HepG2 (cell line): ENCODE results near the gene TBCCD1. TPM values are rescaled to one million over a fixed set of nuclear protein-coding genes. Genes with fewer than 3 reads are reported as not detected.

ENCODE experiments used
- ATF7-NPFF ChIP-seq: sonication (generic); formaldehyde crosslinking; IDR thresholded peaks from 2 replicates; pipeline ENCODE4 v1.8.1; 2023; ENCODE audit warnings: mild to moderate bottlenecking, low read depth, missing genetic modification reagents, moderate library complexity
- BCL3 ChIP-seq: sonication (generic); formaldehyde crosslinking; IDR thresholded peaks from 2 replicates; pipeline ENCODE4 v1.5.1; 2020; ENCODE audit warnings: mild to moderate bottlenecking, missing genetic modification reagents, moderate library complexity
- CC2D1A ChIP-seq: sonication (generic); formaldehyde crosslinking; IDR thresholded peaks from 2 replicates; pipeline ENCODE4 v1.8.1; 2023; ENCODE audit warnings: mild to moderate bottlenecking, missing genetic modification reagents
- FOXP1 ChIP-seq, 2 experiments: fragments of 450-650 bp in 1 of 2; IDR thresholded peaks; 2 replicates each; pipeline ENCODE4 v1.6.1; 2017 to 2018; ENCODE audit warnings: antibody characterized with exemption in 1 of 2
- IKZF1 ChIP-seq: fragments of 450-650 bp; IDR thresholded peaks from 2 replicates; pipeline ENCODE4 v1.7.1; 2016
- KDM5B ChIP-seq: sonication (generic); formaldehyde crosslinking; IDR thresholded peaks from 2 replicates; pipeline ENCODE4 v1.4.0; 2020; ENCODE audit warnings: missing genetic modification reagents, mild to moderate bottlenecking, borderline replicate concordance
- MLLT10 ChIP-seq: sonication (generic); formaldehyde crosslinking; IDR thresholded peaks from 2 replicates; pipeline ENCODE4 v1.4.0; 2020; ENCODE audit warnings: missing genetic modification reagents
- NFRKB ChIP-seq: fragments of 450-650 bp; IDR thresholded peaks from 2 replicates; pipeline ENCODE4 v1.6.1; 2017
- PHB2 ChIP-seq: fragments of 450-650 bp; IDR thresholded peaks from 2 replicates; pipeline ENCODE4 v1.6.1; 2018; ENCODE audit not compliant: partially characterized antibody
- PHF8 ChIP-seq: sonication (generic); formaldehyde crosslinking; IDR thresholded peaks from 2 replicates; pipeline ENCODE4 v1.5.0; 2020; ENCODE audit warnings: missing genetic modification reagents
- POLR2AphosphoS2 ChIP-seq: IDR thresholded peaks from 2 replicates; pipeline ENCODE4 v1.6.1; 2011; ENCODE audit warnings: low read depth, low read length, improper control_type of control experiment
- SALL1 ChIP-seq: sonication (generic); formaldehyde crosslinking; IDR thresholded peaks from 2 replicates; pipeline ENCODE4 v1.8.0; 2022; ENCODE audit warnings: mild to moderate bottlenecking, missing genetic modification reagents
- ZNF230 ChIP-seq: sonication (generic); formaldehyde crosslinking; IDR thresholded peaks from 2 replicates; pipeline ENCODE4 v1.4.0; 2020; ENCODE audit warnings: mild to moderate bottlenecking, missing genetic modification reagents
- ZNF276 ChIP-seq: sonication (generic); formaldehyde crosslinking; IDR thresholded peaks from 2 replicates; pipeline ENCODE4 v1.4.0; 2020; ENCODE audit warnings: mild to moderate bottlenecking, low read depth, missing genetic modification reagents
- ZNF414 ChIP-seq: sonication (generic); formaldehyde crosslinking; IDR thresholded peaks from 2 replicates; pipeline ENCODE4 v1.5.0; 2020; ENCODE audit warnings: missing genetic modification reagents
- ZNF746 ChIP-seq: sonication (generic); formaldehyde crosslinking; IDR thresholded peaks from 2 replicates; pipeline ENCODE4 v1.8.0; 2022; ENCODE audit warnings: mild to moderate bottlenecking, missing genetic modification reagents
- polyA plus RNA-seq, 8 experiments: library from polyadenylated mRNA; depleted of rRNA in 3 of 8; stranded (reverse) in 7 of 8; unstranded in 1 of 8; fragments of >200 nt; fragmentation: Illumina TruSeq in 4 of 8; extraction: Trizol in 4 of 8; gene quantifications; 2 replicates each; pipeline versions ENCODE4 v1.2.1 to v1.2.3, GENCODE V29; 2011 to 2016; ENCODE audit warnings: low read depth in 4 of 8, missing spikeins in 1 of 8, mixed read lengths in 1 of 8; ENCODE audit not compliant: insufficient read depth in 1 of 8
- total RNA-seq, 5 experiments: library from RNA; depleted of rRNA; stranded (reverse); fragments of >200 nt; fragmentation: Illumina TruSeq; extraction: Trizol; gene quantifications; 2 replicates each; pipeline ENCODE4 v1.2.3, GENCODE V29; 2016; ENCODE audit warnings: low read depth in 1 of 5
- TF ChIP-seq, protein P1 (sequence below): sonication (generic); formaldehyde crosslinking; IDR thresholded peaks from 2 replicates; pipeline ENCODE4 v1.8.1; 2023; ENCODE audit warnings: mild to moderate bottlenecking, moderate library complexity, missing genetic modification reagents
- TF ChIP-seq, protein P2 (sequence below): sonication (generic); formaldehyde crosslinking; IDR thresholded peaks from 2 replicates; pipeline ENCODE4 v1.4.0; 2020; ENCODE audit warnings: missing genetic modification reagents
- TF ChIP-seq, protein P3 (sequence below): sonication (generic); formaldehyde crosslinking; IDR thresholded peaks from 2 replicates; pipeline ENCODE4 v1.4.0; 2020; ENCODE audit warnings: mild to moderate bottlenecking, missing genetic modification reagents
- TF ChIP-seq, protein P4 (sequence below): sonication (generic); formaldehyde crosslinking; IDR thresholded peaks from 2 replicates; pipeline ENCODE4 v1.5.1; 2020; ENCODE audit warnings: missing genetic modification reagents, mild to moderate bottlenecking, borderline replicate concordance

The TBCCD1 gene
- total and polyA plus RNA-seq, 2 of the 13 experiments (the other 11 are each of a cell fraction or from before 2014, with no cell fraction given) = 13.6 to 16.2 TPM

- TF ChIP-seq SALL1 (CRISPR knock-in tag) (peak; percentile 92), ZNF276 (CRISPR knock-in tag) (no peak), BCL3 (CRISPR knock-in tag) (0 out of 2 replicates have a peak, but pooled peaks have one; percentile 45), ZNF230 (CRISPR knock-in tag) (no peak), ATF7-NPFF (no peak), ZNF746 (CRISPR knock-in tag) (0 out of 2 replicates have a peak, but pooled peaks have one; percentile 38), NFRKB (no peak), CC2D1A (CRISPR knock-in tag) (no peak), POLR2AphosphoS2 (no peak), KDM5B (CRISPR knock-in tag) (no peak), PHB2 (no peak), FOXP1 (IDR thresholded peaks at IDR 0.05) (no peak), FOXP1 (CRISPR knock-in tag; IDR thresholded peaks at IDR 0.05) (peak; percentile 50), PHF8 (0 out of 2 replicates have a peak, but pooled peaks have one; percentile 7), MLLT10 (CRISPR knock-in tag) (no peak), IKZF1 (no peak), ZNF414 (CRISPR knock-in tag) (0 out of 2 replicates have a peak, but pooled peaks have one; percentile 29)
- TF ChIP-seq, protein P1, sequence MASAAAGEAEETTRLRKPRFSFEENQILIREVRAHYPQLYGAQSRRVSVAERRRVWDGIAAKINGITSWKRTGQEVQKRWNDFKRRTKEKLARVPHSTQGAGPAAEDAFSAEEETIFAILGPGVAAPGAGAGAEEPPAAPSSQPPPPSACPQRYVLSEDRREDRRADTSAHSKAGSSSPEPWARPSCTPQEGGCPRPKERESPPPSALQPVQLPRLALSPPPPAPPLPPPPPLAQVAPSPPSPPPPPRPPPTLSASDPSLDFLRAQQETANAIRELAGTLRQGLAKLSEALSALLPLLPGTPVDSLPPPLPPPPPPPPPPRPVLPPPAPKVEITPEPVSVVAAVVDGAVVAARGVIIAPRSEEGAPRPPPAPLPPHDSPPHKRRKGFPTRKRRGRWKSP = no peak
- TF ChIP-seq, protein P2, sequence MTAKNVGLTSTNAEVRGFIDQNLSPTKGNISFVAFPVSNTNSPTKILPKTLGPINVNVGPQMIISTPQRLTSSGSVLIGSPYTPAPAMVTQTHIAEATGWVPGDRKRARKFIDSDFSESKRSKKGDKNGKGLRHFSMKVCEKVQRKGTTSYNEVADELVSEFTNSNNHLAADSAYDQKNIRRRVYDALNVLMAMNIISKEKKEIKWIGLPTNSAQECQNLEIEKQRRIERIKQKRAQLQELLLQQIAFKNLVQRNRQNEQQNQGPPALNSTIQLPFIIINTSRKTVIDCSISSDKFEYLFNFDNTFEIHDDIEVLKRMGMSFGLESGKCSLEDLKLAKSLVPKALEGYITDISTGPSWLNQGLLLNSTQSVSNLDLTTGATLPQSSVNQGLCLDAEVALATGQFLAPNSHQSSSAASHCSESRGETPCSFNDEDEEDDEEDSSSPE = 0 out of 2 replicates have a peak, but pooled peaks have one; percentile 19
- TF ChIP-seq, protein P3, sequence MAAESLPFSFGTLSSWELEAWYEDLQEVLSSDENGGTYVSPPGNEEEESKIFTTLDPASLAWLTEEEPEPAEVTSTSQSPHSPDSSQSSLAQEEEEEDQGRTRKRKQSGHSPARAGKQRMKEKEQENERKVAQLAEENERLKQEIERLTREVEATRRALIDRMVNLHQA (CRISPR knock-in tag) = 0 out of 2 replicates have a peak, but pooled peaks have one; percentile 66
- TF ChIP-seq, protein P4, sequence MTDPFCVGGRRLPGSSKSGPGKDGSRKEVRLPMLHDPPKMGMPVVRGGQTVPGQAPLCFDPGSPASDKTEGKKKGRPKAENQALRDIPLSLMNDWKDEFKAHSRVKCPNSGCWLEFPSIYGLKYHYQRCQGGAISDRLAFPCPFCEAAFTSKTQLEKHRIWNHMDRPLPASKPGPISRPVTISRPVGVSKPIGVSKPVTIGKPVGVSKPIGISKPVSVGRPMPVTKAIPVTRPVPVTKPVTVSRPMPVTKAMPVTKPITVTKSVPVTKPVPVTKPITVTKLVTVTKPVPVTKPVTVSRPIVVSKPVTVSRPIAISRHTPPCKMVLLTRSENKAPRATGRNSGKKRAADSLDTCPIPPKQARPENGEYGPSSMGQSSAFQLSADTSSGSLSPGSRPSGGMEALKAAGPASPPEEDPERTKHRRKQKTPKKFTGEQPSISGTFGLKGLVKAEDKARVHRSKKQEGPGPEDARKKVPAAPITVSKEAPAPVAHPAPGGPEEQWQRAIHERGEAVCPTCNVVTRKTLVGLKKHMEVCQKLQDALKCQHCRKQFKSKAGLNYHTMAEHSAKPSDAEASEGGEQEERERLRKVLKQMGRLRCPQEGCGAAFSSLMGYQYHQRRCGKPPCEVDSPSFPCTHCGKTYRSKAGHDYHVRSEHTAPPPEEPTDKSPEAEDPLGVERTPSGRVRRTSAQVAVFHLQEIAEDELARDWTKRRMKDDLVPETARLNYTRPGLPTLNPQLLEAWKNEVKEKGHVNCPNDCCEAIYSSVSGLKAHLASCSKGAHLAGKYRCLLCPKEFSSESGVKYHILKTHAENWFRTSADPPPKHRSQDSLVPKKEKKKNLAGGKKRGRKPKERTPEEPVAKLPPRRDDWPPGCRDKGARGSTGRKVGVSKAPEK (CRISPR knock-in tag) = no peak
Measured at GRCh38 chr3:186599142-186599784, 32.1 kb upstream of the TBCCD1 start (continued).
